Activated CD8-positive, alpha-beta memory T cell treated with anti-CD3 and anti-CD28 coated beads, Interleukin-2, amount 50 U/mL, for 1 hour (primary cell): ENCODE results near the gene MYO1D.

ENCODE experiments used
- DNase-seq: peaks from one replicate; pipeline ENCODE4 v3.0.0-alpha.2; 2020; ENCODE audit errors: extremely low read depth

Gene MYO1D

GRCh38 chr17:32512328-32512727 lies 364.6 kb downstream of the MYO1D start:
- no peak for DNase-seq

GRCh38 chr17:32510466-32510865 lies 366.5 kb downstream of the MYO1D start:
- DNase-seq = no peak

GRCh38 chr17:32508926-32509325 lies 368.0 kb downstream of the MYO1D start:
- DNase-seq = no peak

GRCh38 chr17:32504166-32504990 lies 372.5 kb downstream of the MYO1D start:
- no peak for DNase-seq

GRCh38 chr17:32503251-32504165 lies 373.4 kb downstream of the MYO1D start:
- DNase-seq = no peak

- no peak for DNase-seq
Measured at GRCh38 chr17:32502710-32503109, 374.2 kb downstream of the MYO1D start.

- no peak for DNase-seq
Measured at GRCh38 chr17:32502013-32502412, 374.9 kb downstream of the MYO1D start.

- DNase-seq = no peak
Measured at GRCh38 chr17:32498391-32498790, 378.5 kb downstream of the MYO1D start.

GRCh38 chr17:32497431-32498205 lies 379.3 kb downstream of the MYO1D start:
- no peak for DNase-seq

- DNase-seq = no peak
Measured at GRCh38 chr17:32496395-32497073, 380.4 kb downstream of the MYO1D start.

- DNase-seq = no peak
Measured at GRCh38 chr17:32495359-32496231, 381.3 kb downstream of the MYO1D start.

- DNase-seq = no peak
Measured at GRCh38 chr17:32494621-32495358, 382.1 kb downstream of the MYO1D start.

GRCh38 chr17:32493976-32494513 lies 382.9 kb downstream of the MYO1D start:
- no peak for DNase-seq

GRCh38 chr17:32493571-32493970 lies 383.4 kb downstream of the MYO1D start:
- DNase-seq = no peak

GRCh38 chr17:32492648-32493289 lies 384.2 kb downstream of the MYO1D start:
- no peak for DNase-seq

GRCh38 chr17:32492264-32492589 lies 384.7 kb downstream of the MYO1D start:
- no peak for DNase-seq

GRCh38 chr17:32491371-32492263 lies 385.3 kb downstream of the MYO1D start:
- no peak for DNase-seq

- no peak for DNase-seq
Measured at GRCh38 chr17:32490101-32490482, 386.8 kb downstream of the MYO1D start.
